ENCODE results near the gene SYNM.

SYNM gene

DNA sequence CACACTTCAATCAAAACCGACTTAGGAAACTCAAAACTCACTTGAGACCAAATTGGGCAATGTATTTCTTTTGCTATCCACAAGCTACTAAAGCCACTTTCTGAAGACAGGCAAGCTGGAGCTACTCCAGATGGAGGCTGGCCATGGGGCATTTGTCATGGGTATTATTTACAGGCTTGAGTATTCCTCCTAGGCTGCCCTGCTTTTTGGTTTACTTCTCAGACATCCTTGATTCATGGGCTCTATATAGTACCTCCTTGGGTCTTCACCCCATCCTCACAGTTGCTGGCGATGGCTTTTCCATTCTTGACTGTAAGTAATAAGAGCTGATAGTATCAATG lies 18.6 kb upstream of the SYNM start:
- DNase-seq (ENCODE audit: low read depth) = no peak
- no peak overlapping the region for H3K4me3 ChIP-seq (ENCODE audit: low read length)
- TF ChIP-seq, protein P1, sequence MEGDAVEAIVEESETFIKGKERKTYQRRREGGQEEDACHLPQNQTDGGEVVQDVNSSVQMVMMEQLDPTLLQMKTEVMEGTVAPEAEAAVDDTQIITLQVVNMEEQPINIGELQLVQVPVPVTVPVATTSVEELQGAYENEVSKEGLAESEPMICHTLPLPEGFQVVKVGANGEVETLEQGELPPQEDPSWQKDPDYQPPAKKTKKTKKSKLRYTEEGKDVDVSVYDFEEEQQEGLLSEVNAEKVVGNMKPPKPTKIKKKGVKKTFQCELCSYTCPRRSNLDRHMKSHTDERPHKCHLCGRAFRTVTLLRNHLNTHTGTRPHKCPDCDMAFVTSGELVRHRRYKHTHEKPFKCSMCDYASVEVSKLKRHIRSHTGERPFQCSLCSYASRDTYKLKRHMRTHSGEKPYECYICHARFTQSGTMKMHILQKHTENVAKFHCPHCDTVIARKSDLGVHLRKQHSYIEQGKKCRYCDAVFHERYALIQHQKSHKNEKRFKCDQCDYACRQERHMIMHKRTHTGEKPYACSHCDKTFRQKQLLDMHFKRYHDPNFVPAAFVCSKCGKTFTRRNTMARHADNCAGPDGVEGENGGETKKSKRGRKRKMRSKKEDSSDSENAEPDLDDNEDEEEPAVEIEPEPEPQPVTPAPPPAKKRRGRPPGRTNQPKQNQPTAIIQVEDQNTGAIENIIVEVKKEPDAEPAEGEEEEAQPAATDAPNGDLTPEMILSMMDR (IDR thresholded peaks at IDR 0.05; ENCODE audit: insufficient read depth, low read depth, low read length, missing control alignments) = no peak

DNA sequence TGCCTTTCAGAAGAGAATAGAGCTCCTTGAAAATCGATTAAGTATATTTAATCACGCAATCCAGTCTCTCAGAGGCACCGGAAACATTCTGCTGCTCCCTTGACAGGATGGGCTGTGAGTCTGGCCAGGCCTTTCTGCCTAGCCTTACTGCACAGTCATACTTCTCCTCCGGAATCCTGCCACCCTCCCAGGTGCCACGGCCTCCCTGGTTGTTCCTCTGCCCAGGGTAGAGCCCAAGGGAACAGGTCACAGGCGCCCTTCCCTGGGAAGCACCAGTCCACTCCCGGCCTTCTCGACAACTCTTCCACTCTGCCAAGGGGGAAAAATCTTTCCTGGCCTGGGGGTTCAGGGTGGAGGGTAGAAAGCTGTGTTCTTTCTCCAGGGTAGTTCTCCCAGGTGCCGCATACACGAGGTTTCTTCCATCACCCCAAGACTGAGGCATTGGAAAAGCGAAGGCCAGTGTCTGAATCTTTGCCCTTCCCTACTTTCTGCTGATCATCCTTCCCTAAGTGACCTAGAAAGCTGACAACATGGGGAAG lies 17.4 kb upstream of the SYNM start:
- no peak for DNase-seq (ENCODE audit: low read depth)
- TF ChIP-seq, protein P1 (IDR thresholded peaks at IDR 0.05; ENCODE audit: insufficient read depth, low read depth, low read length, missing control alignments) = no peak
- no peak overlapping the region for H3K4me3 ChIP-seq (ENCODE audit: low read length)

DNA sequence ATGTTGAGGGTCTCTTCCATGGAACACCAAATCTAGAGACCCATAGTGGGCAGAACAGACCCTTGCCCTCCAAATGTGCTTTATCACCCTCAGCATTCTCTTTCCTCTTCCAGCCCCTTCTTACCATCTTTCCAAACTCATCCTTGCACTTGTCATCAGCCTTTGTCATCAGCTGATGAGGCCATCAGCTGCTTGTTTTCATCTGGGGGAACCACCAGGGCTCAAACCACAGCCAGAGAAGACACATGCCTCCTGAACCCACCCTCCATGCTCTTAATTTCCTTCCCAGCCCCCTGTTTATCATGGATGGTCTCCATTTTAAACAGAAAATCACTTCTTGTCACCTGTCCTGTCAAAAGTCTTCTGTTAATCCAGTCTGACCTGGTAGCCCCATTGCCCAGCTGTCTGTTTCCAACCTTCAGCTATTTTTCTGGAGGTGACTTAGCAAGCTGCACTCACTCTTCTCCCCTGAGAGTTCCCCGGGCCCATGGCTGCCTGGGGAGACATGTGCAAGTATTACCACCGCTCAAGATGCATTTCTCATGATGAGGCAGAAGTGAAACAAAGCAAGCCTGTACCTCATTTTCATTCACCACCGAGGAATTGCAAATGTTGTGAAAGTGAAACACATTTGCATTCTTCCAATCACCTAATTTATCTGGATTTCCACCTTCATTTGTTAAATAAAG lies 14.7 kb upstream of the SYNM start:
- no peak overlapping the region for H3K4me3 ChIP-seq (ENCODE audit: low read length)
- no peak for DNase-seq (ENCODE audit: low read depth)
- TF ChIP-seq, protein P1 (IDR thresholded peaks at IDR 0.05; ENCODE audit: insufficient read depth, low read depth, low read length, missing control alignments) = no peak

DNA sequence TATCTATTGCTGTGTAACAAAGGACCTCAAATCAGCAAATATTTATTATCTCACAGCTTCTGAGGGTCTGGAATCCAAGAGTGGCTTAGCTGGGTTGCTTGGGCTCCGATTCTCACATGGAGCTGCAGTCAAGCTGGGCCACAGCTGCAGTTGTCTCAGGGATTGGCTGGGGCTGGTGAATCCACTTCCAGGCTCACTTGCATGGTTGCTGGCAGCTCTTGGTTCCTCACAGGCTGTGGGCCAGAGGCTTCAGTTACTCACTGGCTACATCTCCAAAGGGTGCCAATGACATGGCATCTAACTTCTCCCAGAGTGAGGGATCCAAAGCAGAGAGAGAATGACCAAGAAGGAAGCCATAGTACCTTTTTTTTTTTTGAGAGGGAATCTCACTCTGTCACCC lies 13.9 kb upstream of the SYNM start:
- no peak for DNase-seq (ENCODE audit: low read depth)
- TF ChIP-seq, protein P1 (IDR thresholded peaks at IDR 0.05; ENCODE audit: insufficient read depth, low read depth, low read length, missing control alignments) = no peak
- H3K4me3 ChIP-seq (ENCODE audit: low read length) = no peak overlapping the region

DNA sequence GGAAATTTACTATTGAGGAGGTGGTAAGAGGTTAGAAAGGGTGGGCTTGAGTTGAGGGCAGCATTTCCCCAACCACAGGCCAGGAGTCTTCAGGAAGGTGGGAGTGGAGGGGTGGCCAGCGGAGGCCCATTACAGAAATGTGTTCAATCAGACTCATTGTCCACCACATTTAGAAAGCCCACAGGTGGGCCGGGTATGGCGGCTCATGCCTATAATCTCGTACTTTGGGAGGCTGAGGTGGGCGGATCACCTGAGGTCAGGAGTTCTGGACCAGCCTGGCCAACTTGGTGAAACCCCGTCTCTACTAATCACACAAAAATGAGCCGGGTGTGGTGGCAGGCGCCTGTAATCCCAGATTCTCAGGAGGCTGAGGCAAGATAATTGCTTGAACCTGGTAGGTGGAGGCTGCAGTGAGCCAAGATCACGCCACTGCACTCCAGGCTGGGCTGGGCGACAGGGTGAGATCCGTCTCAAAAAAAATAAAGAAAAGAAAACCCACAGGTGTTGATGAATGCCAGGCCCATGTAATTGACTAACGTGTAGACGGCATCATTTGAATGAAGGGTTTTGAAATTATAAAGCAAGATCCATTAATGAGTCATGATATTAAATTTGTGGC lies 12.2 kb upstream of the SYNM start:
- no peak overlapping the region for H3K4me3 ChIP-seq (ENCODE audit: low read length)
- DNase-seq (ENCODE audit: low read depth) = peak; percentile 51
- TF ChIP-seq, protein P1 (IDR thresholded peaks at IDR 0.05; ENCODE audit: insufficient read depth, low read depth, low read length, missing control alignments) = no peak

DNA sequence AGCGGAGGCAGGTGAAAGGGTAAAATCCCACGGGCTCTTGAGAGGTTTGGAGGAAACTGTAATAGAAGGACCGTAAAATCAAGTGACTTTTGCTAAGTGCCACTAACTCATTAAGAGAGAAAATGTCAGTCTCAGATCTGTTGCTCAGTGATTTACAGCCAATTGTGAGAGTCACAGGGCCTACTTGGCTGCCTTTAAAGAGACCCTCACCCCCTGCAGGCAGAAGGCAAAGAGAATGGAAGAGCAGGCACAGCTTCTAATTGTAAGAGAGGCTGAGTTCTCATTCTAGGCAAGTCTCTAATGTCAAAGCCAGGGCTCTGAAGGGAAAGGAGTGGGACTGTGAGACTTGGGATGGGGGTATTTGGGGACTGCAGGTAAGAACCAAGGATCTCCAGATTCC lies 9.3 kb upstream of the SYNM start:
- DNase-seq (ENCODE audit: low read depth) = no peak
- TF ChIP-seq, protein P1 (IDR thresholded peaks at IDR 0.05; ENCODE audit: insufficient read depth, low read depth, low read length, missing control alignments) = no peak
- H3K4me3 ChIP-seq (ENCODE audit: low read length) = no peak overlapping the region
